T-helper 17 cell (primary cell): ENCODE results near the gene LRCH3. TPM values are rescaled to one million over a fixed set of nuclear protein-coding genes. Genes with fewer than 3 reads are reported as not detected.
"Not testable (repeated sequence)": the region's sequence is repeated elsewhere in the genome, so short reads cannot be mapped to it uniquely, and the experiment has no call there.

Experiments
- ATAC-seq: fragments of 150-1000 bp; cut with Tn5 transposase; 2 replicates; pipeline ENCODE4 v1.10.0; 2021; ENCODE audit warnings: mild to moderate bottlenecking, moderate library complexity
- DNase-seq, 3 donors: peaks; one replicate each; pipeline versions ENCODE4 v3.0.0 to v3.0.0-alpha.2; 2020 to 2021
- H3K9me3 ChIP-seq: one replicate; pipeline ENCODE4 v1.7.0; 2013; ENCODE audit warnings: low read length, mild to moderate bottlenecking; ENCODE audit not compliant: control insufficient read depth, poor library complexity, severe bottlenecking
- H3K27ac Mint-ChIP-seq: one replicate; pipeline ENCODE4 v1.8.0; 2022; ENCODE audit warnings: mild to moderate bottlenecking, moderate library complexity, mixed read lengths
- H3K27me3 Mint-ChIP-seq: one replicate; pipeline ENCODE4 v1.8.0; 2022; ENCODE audit warnings: mixed read lengths
- H3K36me3 Mint-ChIP-seq: one replicate; pipeline ENCODE4 v1.8.0; 2022; ENCODE audit warnings: low read depth, mixed read lengths
- H3K4me1 Mint-ChIP-seq: one replicate; pipeline ENCODE4 v1.8.0; 2022; ENCODE audit warnings: mild to moderate bottlenecking, mixed read lengths
- H3K4me3 Mint-ChIP-seq: one replicate; pipeline ENCODE4 v1.8.0; 2022; ENCODE audit warnings: mild to moderate bottlenecking, moderate library complexity, mixed read lengths
- total RNA-seq, 4 donors: library from RNA in 2 of 4; stranded (reverse) in 2 of 4; gene quantifications; one replicate each; pipeline ENCODE4 v1.2.3 and lab custom pipeline; 2022 to 2026

The LRCH3 gene
- total RNA-seq, 2 donors from 2014 or later, result 48.6 to 56.8 TPM

DNA sequence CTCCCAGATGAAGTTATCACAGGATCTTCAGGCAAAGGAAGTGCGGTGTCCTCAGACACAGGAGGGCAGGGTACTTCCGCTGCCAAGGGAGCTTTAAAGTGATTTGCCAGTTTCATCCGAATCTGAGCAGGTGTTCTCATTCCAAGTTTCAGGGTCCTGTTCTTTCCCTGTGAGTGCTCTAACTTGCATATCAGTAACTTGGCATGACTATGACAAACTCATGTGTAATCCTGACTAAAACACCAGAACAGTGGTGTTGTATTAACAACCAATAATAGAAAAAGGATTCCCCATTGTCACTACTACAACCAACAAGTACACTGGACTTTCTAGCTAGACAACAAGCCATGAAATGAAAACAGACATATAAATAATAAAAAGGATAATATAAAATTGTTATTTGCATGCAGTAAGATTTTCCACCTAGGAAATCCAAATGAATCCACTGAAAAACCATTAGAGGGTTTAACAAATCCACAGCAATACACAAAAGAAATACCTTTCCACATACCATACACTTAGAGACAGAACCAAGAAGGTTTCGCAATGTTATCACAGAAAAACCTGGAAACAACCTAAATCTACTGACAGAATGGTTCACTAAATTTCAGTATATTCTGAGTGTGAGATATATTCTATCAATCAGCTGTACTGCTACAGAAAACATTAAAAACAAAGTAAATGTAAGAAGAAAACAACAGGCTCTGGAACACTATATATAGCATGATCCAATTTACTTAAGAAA lies 118.1 kb downstream of the LRCH3 start:
- peaks cover 9% of the 10 kb centered on the region for H3K4me1 Mint-ChIP-seq
- no peak overlapping the region for H3K27ac Mint-ChIP-seq
- peaks cover 2% of the 10 kb centered on the region for H3K36me3 Mint-ChIP-seq
- H3K27me3 Mint-ChIP-seq, result no peaks in the 10 kb centered on the region
- H3K9me3 ChIP-seq, result no peaks in the 10 kb centered on the region
- no peak for ATAC-seq
- DNase-seq, result no peak
- no peak overlapping the region for H3K4me3 Mint-ChIP-seq

DNA sequence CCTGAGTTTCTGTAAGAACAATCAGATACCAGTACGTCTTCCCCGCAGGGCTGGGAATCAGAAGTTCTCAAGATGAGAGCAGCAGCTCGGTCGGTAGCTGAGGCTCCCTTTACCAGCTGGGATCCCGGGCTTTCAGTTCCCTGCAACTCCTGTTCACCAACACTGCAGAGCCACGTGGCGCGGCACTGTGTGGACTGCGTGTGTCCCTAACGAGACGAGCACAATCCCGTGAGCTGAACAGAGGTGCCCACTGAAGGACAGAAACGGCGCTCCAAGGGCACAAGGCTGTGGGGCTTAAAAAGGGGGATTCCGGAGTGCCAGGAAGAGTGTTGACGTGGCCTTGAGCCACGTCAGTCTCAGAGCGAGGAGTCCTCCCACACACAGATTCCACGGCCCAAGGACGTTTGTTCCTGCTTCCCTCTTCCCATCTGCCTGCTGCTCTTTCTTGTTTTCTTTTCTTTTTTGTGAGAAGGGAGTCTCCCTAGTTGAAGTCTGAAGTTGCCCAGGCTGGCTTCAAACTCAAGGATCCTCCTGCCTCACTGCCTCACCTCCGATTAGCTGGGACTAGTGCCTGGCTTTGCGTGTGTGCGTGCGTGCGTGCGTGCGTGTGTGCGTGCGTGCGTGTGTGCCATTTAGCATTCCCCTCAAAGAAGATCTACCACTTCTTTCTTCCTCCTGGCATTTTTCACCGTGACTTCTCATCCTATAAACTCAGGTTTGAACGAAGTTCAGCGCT lies 121.9 kb downstream of the LRCH3 start:
- ATAC-seq (peak; percentile 74), DNase-seq (no peak)
- Mint-ChIP-seq H3K27ac (peak overlapping the region; percentile 59), H3K4me3 (peak overlapping the region; percentile 79), H3K4me1 (peaks cover 5% of the 10 kb centered on the region), H3K27me3 (no peaks in the 10 kb centered on the region), H3K36me3 (peaks cover 4% of the 10 kb centered on the region)
- H3K9me3 ChIP-seq, result no peaks in the 10 kb centered on the region

DNA sequence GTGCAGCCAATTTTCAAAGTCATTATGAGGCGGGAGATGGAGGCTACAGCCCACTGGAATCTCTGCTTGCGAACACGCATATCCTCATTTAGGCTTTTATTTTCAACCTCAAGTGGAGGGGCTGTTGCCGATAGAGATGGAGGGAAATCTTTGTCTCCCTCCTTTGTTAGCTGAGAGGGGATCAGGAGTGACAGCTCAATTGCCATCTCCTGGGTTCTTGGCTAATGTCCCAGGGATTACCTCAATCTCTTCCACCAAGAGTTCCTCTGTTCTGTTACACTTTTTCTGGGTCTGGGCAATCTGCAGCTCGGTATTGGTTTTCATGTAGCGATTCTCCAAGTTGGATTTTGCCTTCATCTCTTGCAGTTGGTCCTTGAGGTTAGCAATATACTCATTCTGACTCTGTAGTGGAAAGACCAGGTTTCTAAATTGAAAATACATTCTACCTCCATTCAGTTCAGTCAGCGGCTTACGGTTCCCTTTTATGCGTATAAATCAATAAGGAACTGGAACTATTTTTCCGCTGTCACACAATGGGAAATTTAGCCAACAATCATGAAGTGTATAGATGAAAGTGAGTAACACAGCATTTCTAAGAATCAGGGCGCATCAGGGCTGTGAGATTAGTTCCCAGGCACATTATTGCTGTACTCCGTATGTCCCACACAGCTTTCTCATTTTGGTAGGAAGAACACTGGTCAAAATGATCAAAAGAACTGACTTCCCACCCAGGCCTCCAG lies 122.8 kb downstream of the LRCH3 start:
- H3K27ac Mint-ChIP-seq, result no peak overlapping the region
- ATAC-seq, result no peak

DNA sequence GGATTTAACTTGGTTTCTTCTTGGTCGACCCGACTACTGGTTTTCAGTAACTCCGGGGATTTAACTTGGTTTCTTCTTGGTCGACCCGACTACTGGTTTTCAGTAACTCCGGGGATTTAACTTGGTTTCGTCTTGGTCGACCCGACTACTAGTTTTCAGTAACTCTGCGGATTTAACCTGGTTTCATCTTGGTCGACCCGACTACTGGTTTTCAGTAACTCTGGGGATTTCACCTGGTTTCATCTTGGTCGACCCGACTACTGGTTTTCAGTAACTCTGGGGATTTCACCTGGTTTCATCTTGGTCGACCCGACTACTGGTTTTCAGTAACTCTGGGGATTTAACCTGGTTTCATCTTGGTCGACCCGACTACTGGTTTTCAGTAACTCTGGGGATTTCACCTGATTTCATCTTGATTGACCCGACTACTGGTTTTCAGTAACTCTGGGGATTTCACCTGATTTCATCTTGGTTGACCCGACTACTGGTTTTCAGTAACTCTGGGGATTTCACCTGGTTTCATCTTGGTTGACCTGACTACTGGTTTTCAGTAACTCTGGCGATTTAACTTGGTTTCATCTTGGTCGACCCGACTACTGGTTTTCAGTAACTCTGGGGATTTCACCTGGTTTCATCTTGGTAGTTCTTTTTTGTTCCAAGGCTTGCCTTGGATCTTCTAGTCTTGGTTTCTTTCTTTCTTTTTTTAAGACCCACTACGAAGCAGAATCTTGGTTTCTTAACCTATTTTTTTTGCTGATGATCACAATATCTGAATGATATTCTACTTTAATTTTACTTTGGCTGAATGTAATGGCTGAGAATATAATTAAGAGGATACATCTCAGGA lies 130.6 kb downstream of the LRCH3 start:
- not testable (repeated sequence) for DNase-seq, H3K4me1 Mint-ChIP-seq, H3K27me3 Mint-ChIP-seq, H3K27ac Mint-ChIP-seq, ATAC-seq, H3K9me3 ChIP-seq, H3K36me3 Mint-ChIP-seq, H3K4me3 Mint-ChIP-seq

More for the DNA sequence above, 122.8 kb downstream of the LRCH3 start:
- no peak for DNase-seq
- H3K4me3 Mint-ChIP-seq, result peak overlapping the region; percentile 68
- H3K27me3 Mint-ChIP-seq, result no peaks in the 10 kb centered on the region
- H3K36me3 Mint-ChIP-seq, result peaks cover 4% of the 10 kb centered on the region
- peaks cover 5% of the 10 kb centered on the region for H3K4me1 Mint-ChIP-seq
- H3K9me3 ChIP-seq, result no peaks in the 10 kb centered on the region

DNA sequence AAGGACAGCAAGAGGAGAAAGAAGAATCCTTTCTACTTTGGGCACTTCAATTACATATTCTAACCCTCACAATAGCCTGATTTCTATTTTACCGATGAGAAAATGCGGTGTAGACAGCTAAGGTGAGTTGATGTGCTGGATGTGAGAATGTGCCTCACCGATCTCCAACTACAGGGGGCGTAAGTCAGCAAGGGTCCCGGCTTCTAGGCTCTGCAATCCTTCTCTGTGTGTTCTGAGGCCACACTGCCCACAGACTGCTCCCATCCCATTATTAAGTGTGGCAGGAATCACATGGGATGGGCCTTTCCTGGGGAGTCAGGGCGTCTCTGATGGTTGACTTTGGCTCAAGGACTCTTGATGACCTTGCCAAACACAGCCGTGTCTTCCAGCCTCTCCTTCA lies 135.4 kb downstream of the LRCH3 start:
- H3K27ac Mint-ChIP-seq, result no peak overlapping the region
- no peak for DNase-seq
- no peak for ATAC-seq
- peaks cover 4% of the 10 kb centered on the region for H3K4me1 Mint-ChIP-seq
- no peak overlapping the region for H3K4me3 Mint-ChIP-seq
- no peaks in the 10 kb centered on the region for H3K9me3 ChIP-seq
- peaks cover 15% of the 10 kb centered on the region for H3K36me3 Mint-ChIP-seq
- peaks cover 7% of the 10 kb centered on the region for H3K27me3 Mint-ChIP-seq

DNA sequence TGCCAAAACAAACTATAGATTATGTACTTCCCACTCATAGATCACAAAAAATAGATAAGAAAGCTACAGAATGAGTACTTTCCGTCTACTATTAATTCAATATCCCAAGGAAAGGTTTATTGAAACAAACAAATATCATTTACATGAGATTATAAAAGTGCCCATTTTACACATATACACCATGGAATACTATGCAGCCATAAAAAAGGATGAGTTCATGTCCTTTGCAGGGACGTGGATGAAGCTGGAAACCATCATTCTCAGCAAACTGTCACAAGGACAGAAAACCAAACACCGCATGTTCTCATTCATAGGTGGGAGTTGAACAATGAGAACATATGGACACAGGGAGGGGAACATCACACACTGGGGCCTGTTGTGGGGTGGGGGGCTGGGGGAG lies 136.5 kb downstream of the LRCH3 start:
- H3K4me3 Mint-ChIP-seq, DNase-seq, H3K4me1 Mint-ChIP-seq, H3K27me3 Mint-ChIP-seq, ATAC-seq, H3K27ac Mint-ChIP-seq, H3K9me3 ChIP-seq: not testable (repeated sequence)
- peaks cover 15% of the 10 kb centered on the region for H3K36me3 Mint-ChIP-seq

DNA sequence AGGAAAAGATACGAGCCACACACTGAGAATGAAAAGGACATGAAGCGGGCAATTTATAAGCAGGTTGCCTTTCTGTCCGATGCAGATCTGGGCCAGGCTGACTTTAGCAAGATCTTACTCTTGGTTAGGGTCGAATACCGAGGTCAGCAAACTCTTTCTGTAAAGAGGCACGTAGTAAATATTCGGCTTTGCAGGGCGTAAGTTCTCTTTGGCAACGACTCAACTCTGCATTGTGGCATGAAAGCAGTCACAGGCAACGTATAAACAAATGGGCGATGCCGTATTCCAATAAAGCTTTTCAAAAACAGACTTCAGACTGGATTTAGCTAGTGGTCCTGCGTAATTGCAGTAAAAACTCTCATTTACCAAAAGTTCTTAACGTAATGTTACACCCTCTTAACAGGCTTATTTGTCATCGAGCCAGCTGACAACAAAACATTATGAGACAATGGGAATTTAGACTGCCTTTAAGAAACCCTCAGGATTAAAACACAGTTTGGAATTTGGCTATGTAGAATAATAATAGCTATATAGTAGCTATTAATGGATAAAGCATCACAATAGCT lies 145.8 kb downstream of the LRCH3 start:
- ATAC-seq, result no peak
- H3K4me3 Mint-ChIP-seq, result no peak overlapping the region

More for the DNA sequence above, 145.8 kb downstream of the LRCH3 start:
- no peak for DNase-seq
- Mint-ChIP-seq H3K4me1 (peaks cover 3% of the 10 kb centered on the region), H3K36me3 (no peaks in the 10 kb centered on the region), H3K27me3 (no peaks in the 10 kb centered on the region), H3K27ac (no peak overlapping the region)
- no peaks in the 10 kb centered on the region for H3K9me3 ChIP-seq

Other genes starting within 250 kb of the LRCH3 start
- 10 to 100 TPM; 20.7 to 22.4 TPM for gene BDH1, start 235.3 kb upstream of the LRCH3 start, total RNA-seq
- 10 to 100 TPM; 40.2 to 41.7 TPM for gene RUBCN, start 54.4 kb upstream of the LRCH3 start, total RNA-seq
- 10 to 100 TPM; 52.0 to 67.1 TPM for gene FYTTD1, start 41.4 kb upstream of the LRCH3 start, total RNA-seq
- 1,000 to 10,000 TPM; 1,671 to 1,728 TPM for gene RPL35A, start 158.9 kb downstream of the LRCH3 start, total RNA-seq
- 1 to 10 TPM; 3.2 to 4.4 TPM for gene LMLN, start 169.0 kb downstream of the LRCH3 start, total RNA-seq